Activated T-cell treated with anti-CD3 and anti-CD28 coated beads, Interleukin-2, amount 50 U/mL, for 1 hour (primary cell): ENCODE results near the gene SCARB2.
"Not testable (repeated sequence)": the region's sequence is repeated elsewhere in the genome, so short reads cannot be mapped to it uniquely, and the experiment has no call there.

Experiments used
- DNase-seq: peaks from one replicate; pipeline ENCODE4 v3.0.0-alpha.2; 2020

The SCARB2 gene, protein sequence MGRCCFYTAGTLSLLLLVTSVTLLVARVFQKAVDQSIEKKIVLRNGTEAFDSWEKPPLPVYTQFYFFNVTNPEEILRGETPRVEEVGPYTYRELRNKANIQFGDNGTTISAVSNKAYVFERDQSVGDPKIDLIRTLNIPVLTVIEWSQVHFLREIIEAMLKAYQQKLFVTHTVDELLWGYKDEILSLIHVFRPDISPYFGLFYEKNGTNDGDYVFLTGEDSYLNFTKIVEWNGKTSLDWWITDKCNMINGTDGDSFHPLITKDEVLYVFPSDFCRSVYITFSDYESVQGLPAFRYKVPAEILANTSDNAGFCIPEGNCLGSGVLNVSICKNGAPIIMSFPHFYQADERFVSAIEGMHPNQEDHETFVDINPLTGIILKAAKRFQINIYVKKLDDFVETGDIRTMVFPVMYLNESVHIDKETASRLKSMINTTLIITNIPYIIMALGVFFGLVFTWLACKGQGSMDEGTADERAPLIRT

DNA sequence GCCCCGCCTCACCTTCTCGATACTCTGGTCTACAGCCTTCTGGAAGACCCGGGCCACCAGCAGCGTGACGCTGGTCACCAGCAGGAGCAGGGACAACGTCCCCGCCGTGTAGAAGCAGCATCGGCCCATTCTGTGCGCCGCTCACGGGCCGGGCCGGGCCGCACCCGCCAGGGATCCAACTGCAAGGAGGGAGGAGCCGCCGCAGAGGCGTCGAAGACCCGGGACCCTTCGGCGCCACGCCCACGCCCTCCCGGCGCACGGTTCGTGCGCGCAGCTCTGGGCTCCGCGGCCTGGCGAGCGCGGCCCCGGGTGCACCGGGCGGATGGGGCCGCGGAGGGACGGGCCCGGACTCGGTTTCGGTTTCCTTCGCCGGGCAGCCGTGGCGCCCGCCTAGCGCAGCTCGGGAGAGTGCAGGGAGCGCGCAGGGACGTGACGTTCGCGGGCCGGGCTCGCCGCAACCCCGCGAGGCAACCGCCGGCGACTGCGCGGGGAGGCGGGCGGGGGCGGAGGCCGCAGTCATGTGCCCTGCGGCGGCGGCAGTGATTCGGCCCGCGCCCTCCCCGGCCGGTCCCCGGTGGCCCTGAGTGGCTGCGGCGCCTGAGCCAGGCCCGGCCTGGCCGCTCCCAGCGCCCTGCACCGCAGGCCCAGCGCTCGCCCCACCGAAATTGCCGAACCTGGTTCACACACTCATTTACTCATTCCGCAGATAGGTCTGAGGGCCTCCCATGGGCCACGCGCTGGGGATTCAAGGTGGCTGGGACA is at the start of gene SCARB2:
Gene SCARB2 (minus strand): TSS at position 410 of the 762 bp plus-strand sequence. CDS start 281 bp downstream, at position 129.
- DNase-seq = peak; percentile 80

DNA sequence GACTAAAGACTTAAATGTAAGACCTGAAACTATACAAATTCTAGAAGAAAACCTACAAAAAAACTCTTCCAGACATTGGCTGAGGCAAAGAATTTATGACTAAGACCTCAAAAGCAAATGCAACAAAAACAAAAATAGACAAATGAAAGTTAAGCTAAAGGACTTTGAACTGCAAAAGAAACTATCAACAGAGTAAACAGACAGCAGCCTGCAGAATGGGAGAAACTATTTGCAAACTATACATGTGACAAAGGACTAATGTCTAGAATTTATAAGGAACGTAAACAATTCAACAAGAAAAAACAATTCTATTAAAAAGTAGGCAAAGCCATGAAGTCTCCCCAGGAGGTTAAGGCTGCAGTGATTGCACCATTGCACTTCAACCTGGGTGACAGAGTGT is 46.9 kb upstream of the SCARB2 start:
- no peak for DNase-seq

DNA sequence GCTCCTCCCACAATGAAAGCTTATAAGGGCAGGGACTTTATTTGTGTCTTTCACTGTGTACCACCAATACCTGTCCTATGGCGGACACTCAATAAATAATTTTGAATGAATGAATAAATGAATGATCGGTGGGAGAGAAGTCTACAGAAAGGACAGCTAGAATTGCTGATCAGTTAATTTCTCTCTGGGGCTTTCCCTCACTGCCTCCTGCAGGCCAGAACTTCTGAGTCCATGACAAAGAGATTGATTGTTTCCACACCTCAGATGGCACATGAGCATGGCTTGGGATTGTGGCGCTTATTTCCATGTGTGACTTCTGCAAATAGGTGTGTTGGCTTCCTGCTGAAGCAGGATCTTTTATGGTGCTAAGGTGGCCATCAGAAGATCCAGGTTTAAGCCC is 44.2 kb upstream of the SCARB2 start:
- DNase-seq = no peak

DNA sequence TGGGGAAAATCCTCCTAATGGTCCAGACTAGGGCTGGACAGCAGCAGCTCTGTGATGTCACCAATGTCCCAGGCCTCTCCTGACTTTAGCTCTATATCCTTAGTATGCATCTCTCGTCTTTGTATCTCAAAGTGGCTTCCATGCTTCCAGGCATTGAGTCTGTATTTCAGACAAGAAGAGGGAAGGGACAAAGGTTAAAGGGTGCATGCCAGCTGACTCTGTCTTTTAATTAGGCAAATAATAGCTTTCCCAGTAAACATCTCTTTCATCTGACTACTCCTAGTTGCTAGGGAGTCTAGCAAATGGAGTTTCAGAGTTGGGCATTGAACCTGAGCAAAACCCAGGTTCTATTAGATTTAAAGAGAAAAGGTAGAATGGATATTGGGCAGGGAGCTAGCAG is 43.3 kb upstream of the SCARB2 start:
- DNase-seq = no peak

DNA sequence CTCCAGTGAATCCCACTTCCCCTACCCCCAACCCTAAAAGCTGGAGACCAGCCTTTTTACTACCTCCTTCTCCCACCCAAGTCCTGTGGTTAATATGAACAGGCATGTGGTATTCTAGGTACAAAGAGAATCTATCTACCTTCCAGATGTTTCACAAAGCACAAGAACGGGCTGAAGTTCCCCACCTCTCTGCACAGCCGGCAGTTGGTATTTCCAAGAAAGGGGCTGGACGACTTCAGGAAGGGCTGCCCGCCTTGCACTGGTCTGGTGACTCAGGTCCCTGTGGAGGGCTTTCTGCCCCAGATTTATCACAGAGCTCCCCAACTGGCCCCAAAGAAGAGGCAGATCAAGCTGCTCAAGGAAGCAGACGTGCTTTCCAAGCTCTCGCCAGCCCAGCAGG is 42.4 kb upstream of the SCARB2 start:
- no peak for DNase-seq

DNA sequence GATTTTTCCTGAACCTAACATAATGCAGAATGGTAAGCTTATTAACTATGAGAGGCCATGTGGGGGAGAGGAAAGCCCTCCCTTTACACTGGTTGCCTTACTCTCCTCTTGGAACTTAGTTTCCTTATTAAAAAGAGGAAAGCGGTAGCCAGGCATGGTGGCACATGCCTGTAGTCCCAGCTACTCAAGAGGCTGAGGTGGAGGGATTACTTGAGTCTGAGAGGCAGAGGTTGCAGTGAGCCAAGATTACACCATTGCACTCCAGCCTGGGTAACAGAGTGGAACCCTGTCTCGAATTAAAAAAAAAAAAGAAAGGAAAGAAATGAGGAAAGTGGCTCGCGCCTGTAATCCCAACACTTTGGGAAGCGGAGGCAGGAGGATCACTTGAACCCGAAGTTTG is 39.9 kb upstream of the SCARB2 start:
- no peak for DNase-seq

DNA sequence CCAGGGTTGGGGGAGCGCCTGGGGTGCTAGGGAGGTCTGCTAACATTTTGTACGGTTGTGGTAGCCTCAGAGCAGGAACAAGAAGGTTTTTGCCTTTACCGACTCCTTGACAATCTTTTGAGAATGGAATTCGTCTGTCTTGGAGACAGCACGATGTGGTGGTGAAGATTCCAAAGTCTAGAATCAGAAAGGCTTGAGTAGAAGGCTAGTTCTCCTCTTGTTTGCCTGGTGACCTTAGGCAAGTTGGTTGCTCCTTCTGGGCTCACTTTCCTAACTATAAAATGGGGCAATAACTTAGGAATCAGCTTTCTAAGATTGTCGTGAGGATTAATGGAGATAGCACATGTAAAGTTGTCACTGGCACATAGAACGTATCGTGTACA is 38.6 kb upstream of the SCARB2 start:
- DNase-seq = no peak

DNA sequence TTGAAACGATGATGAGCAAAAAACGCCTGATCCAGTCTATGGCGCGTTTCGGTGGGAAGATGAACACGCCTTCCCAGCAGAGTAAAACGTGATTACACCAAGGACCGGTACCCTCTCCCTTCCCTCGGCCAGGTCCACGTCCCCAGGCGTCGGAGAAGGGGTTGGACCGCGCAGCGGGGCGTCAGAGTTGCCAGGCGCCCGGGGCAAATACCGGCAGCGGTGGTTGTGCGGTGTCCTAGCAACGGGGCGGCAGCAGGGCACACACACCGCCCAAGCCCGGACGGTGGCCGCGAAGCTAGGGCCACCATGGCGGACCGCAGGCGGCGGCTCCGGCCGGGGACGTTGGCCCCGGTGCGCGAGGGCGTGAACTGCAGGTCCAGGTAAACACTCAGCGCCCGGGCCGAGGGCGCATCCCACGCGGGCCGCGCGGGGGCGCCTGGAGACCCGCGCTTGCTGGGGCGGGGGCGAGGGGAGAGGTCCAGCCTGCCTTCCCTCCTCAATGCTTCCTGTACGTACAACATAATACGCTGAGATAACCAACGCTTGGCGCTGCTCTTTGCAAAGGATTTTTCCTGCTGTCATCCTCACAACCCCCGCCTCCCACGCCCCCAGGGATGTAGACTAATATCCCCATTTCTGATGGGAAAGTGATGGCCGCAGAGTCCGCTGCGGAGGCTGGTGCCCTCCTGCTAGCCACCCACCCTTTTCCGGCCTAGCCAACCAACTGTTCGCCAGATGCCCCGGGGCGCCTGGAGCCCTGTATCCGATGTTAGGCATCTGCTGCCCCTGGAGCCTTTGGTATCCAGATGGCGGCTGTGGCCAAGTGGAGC is 38.0 kb upstream of the SCARB2 start, which contains the start of gene FAM47E:
Gene FAM47E (plus strand): TSS at position 281 of the 830 bp plus-strand sequence. CDS start 26 bp downstream, at position 307.
- DNase-seq = peak; percentile 38

DNA sequence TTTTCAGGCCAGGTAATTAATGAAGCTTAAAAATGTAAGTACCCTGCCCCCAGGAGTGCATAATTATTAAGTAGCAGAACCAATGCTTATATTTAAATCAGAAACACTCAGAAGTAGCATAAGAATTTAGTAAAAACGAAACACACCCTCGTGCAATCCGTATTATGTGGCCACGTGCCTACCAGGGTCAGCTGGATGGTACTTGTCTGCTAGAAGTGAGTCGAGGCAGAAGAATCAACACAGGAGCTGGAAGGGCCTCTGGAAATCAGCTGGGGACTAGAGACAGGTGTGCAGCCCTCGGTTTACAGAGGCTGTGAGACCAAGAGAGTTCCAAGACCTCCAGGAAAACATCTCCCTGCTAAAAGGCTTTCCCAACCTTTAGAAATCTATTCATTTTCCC is 37.3 kb upstream of the SCARB2 start:
- DNase-seq = no peak

DNA sequence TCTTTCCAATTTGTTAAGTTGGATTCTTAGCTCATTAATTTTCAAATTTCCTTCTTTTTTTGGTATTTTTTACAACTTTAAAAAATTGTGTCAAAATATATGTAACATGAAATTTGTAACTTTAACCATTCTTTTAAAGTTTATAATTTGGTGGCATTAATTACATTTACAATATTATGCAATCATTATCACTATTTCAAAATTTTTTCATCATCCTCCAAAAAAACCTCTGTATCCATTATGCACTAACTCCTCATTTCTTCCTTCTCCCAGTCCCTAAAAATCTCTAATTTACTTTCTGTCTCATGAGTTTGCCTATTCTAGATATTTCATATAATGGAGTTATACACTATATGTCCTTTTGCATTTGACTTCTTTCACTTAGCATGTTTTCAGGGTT is 33.2 kb upstream of the SCARB2 start:
- DNase-seq = no peak

DNA sequence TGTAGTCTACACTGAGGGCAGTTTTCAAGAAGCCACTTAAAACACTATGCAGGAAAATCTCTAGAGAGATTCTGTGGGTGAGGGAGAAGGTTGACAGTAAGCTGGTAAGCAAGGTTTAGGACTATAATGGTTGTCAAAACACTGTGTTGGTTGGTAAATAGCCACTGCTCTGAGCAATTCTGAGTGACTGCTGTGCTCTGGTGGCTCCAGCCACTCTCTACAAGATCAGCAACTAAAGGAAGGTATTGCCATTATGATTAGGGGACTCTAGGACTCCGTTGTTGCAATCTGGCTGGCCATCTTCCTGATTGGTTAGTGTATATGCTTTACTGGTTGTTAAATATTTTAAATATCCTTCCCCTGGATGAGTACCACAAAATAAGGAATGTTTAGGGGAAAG is 32.4 kb upstream of the SCARB2 start:
- no peak for DNase-seq

DNA sequence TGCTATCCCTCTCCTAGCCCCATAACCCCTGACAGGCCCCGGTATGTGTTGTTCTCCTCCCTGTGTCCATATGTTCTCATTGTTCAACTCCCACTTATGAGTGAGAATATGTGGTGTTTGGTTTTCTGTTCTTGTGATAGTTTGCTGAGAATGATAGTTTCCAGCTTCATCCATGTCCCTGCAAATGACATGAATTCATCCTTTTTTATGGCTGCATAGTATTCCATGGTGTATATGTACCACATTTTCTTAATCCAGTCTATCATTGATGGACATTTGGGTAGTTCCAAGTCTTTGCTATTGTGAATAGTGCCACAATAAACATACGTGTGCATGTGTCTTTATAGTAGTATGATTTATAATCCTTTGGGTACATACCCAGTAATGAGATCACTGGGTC is 30.3 kb upstream of the SCARB2 start:
- not testable (repeated sequence) for DNase-seq

DNA sequence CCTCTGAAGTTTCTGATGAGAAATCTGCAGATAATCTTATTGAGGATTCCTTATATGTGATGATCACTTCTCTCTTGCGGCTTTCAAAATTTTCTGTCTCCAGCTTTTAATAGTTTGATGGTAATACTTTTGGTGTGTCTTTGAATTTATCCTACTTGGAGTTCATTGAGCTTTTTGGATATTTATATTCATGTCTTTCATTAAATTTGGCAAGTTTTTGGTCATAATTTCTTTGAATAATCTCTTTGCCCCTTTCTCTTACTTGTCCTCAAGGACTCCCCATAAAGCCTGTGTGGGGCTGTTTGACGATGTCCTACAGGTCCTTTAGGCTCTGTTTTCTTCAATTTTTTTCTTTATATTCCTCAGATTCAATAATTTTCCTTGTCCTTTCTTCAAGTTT is 26.6 kb upstream of the SCARB2 start:
- no peak for DNase-seq

DNA sequence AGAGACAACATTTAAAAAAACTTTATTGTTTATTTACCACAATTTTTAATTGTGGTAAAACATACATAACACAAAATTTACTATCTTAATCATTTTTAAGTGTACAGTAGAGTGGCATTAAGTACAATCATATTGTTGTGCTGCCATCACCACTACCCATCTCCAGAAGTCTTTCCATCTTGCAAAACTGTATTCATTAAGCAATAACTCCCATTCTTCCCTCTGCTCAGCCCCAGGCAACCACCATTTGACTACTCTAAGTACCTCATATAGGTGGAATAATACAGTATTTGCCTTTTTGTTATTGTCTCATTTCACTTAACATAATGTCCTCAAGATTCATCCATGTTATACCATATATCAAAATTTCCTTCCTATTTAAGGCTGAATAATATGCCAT is 25.1 kb upstream of the SCARB2 start:
- no peak for DNase-seq

DNA sequence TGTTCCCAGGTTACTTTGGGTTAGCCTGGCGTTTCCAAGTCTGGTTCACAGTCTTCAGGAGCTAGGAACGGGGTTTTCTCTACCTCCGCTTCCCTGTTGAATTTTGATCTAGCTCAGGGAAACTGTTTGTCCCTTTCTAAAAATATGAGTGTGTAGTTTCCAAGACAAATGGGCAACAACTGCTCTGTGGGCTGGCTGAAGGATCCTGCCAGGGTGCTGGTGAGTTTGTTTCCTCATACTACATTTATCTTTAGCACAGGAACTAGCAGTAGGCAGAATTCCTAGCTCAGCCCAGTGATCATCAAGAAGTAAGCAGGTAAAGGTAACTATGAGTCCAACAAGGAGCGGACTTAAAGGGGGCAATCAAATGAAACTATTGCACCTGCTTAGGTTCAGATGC is 24.6 kb upstream of the SCARB2 start:
- DNase-seq = no peak

DNA sequence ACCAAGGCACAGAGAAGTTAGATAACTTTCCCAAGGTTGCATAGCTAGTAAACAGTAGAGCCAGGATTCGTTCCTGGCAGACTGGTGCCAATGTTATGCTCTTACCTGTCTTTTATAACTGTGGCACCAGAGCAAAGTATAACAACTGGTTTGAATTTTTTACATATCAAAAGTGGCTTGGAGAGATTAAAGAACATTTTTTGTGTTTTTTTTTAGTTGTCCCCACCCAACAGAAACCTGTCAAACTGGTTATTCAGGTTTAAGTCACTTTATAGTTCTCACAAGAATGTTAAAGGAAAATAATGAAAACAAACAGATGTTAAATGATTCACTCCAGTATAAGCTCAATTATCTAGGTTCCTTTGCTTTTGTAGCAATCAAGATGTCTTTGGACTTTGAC is 22.3 kb upstream of the SCARB2 start:
- no peak for DNase-seq

DNA sequence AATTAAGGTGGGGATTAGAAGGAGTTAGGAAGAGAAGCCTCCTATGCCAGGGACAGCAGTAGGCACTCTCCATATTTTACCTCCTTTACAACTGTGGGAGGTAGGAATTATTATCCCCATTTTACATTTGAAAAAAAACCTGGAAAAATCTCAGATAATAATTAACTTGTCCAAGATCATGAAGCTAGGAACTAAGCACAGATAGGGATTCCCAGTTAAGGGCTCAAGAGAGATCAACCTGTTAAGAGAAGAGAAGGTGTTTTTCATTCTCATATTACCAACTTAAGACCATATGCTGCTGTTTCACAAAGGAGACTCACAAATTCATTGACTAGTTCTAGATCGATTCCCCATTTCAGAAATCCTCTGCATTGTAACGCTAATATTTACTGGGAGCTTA is 21.8 kb upstream of the SCARB2 start:
- no peak for DNase-seq

DNA sequence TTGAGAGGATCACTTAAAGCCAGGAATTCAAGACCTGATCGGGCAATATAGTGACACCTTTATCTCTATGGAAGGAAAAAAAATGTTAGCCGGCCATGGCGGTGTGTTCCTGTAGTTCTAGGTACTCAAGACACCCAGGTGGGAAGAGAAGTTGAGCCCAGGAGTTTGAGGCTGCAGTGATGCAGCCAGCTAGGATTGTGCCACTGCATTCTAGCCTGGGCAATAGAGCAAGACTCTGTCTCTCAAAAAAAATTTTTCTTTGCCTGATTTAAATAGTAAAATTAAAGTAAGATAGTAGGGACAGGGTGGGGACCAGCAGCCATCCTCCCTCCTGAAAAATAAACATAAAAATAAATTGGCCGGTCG is 21.0 kb upstream of the SCARB2 start:
- DNase-seq = no peak

DNA sequence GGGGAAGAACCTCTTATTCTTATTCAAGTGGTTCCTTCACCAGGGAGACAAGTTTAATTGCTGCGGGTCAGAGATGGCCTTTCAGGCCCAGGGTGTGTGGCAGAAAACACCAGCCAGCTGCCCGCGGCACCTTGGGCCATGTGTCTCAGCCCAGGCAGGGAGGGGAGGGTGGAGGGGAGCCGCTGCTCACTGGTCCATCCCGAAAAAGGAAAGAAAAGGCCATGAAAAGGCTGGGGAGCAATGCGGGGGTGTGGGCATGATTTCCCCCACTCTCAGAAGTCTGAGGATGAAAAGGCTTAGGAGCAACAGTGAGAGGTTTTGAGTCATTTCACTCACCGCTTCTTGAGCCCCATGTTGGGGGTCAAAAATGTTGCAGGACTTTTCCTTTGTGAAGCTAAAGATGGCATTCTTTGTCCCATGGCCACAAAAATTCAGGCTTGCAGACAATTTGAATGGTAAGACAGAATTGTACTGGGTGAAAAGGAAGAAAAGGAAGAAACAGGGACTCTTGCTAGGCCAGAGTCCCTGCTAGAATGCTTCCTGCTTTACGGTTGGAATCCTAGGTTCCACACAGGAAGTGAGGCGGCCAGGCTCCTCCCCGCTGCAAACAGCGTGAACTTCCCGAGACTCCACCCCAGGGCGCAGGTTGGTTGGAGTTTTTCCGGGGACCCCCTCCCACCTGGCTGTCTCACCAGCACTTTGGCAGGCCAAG is 20.5 kb upstream of the SCARB2 start:
- DNase-seq = no peak

DNA sequence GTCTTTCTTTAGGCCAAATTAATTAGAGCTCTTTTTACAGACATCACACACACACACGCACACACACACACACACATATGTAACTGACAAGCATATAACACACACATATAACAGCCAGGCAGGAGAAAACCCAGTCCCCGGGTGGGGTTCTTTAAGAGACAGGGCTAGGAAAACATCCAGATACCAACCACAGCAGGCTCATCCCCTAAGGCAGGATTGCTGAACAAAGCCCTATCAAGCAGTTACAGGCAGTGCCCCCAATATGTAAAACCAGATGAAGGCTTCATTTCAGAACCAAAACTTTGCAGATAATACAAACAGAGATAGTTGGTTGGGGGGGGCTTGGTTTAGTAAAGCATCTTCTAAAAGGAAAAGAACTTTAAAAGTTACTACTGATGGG is 19.9 kb upstream of the SCARB2 start:
- no peak for DNase-seq

DNA sequence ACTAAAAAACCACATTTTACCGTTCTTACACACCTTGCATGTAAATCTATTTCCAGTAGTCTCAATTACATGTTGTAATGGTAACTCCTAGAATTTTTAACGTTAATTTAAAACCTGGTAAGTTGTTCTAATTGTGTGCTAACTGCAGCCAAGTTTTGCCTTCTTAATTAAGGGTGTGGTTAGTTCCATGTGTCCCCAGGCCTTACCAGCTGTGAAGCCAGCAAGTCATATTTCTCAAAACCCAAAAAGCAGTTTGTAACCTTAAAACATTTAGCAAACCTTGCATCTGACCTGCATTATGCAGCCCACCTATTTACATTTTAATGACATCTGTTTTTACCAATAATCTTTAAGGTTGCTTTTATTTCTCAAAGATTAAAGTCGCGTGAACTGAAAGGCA is 19.5 kb upstream of the SCARB2 start:
- no peak for DNase-seq

DNA sequence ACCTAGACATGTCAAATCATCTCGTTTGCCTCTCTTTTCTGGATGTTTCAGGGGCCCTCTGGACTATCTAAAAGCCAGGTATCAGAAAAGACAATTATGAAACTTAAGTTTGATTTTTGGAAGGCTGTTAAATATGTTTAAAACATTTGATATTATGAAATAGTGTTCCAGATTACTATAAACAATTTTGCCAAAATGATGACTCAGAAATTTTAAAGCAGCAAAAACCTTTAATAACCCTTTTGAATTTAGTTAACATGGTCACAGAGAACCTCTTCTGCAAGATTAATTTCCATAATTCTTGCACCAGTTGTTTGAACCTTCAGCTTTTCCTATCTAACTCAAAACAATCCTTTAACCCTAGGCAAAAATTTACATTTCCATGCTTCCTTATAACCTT is 19.1 kb upstream of the SCARB2 start:
- no peak for DNase-seq

DNA sequence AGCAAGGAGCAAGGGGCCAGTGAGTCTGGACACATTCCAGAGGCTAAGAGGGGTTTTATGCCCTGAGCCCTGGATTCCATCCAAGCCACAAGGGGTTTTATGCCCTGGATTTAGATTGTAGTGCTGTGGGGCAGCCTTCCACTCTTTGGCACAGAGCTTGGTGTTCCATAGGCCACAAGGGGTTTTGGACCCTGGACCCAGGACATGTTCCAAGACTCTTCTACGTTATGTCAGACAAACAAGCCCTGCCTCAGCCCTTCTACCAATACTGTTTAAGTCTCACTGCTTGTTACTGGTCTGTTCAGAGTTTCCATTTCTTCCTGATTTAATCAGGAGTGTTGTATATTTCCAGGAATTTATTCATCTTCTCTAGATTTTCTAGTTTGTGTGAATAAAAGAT is 12.8 kb upstream of the SCARB2 start:
- no peak for DNase-seq
